AG04449 (cell line): ENCODE results near the gene WWP2.
A peak's percentile ranks its signal among the peaks of the same experiment; 100 is the strongest.

Experiments used
- CTCF ChIA-PET: fragments of 350-600 bp; formaldehyde crosslinking; extraction: SDS; loops from one replicate; lab custom pipeline; 2021; ENCODE audit warnings: antibody characterized with exemption; lab: Yijun Ruan, JAX
- POLR2A ChIA-PET: fragments of 400-600, 350-600 bp; formaldehyde crosslinking; extraction: SDS; loops from one replicate; lab custom pipeline; 2020; ENCODE audit warnings: antibody characterized with exemption, inconsistent platforms; lab: Yijun Ruan, JAX
- DNase-seq: peaks from one replicate; pipeline ENCODE4 v3.0.0-alpha.2; 2010; ENCODE audit warnings: low read depth, low spot score
- H3K4me3 ChIP-seq: 2 replicates; pipeline ENCODE4 v1.5.1; 2011; ENCODE audit warnings: low read depth, mild to moderate bottlenecking, control low read depth, low read length
- TF ChIP-seq, protein P1 (sequence below): IDR thresholded peaks from one replicate; pipeline ENCODE4 v1.5.1; 2011; ENCODE audit warnings: mild to moderate bottlenecking, moderate library complexity, low read length, control low read depth, inconsistent platforms; ENCODE audit not compliant: insufficient read depth; ENCODE audit errors: missing control alignments

Gene WWP2

DNA sequence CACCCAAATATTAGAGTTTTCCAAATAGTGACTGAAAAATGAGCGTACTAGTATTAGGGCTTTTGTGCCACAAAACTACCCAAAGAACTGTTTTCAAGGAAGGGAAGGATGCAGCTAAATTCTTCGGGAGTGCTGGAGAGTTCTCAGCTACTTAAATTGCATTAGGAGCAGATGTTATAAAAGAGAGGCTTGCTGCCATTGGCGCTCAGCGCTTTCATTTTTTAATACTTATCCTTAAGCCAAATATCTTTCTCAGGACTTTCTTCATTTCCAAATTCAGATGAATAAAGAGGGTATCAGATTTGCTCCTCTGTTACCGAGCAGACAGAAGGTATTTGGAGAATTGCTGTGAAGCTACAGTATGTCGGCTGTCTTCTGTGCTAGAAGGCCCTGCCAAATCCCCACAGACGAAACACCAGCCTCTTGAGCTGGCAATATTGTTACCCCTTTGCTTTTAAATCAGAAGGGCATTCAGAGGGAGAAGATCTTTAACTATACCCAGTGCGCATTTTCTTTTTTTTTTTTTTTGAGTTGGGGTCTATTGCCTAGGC lies 141.8 kb downstream of the WWP2 start:
- ChIA-PET POLR2A (no interaction called here), CTCF (interaction anchor here (0.9 to 7.0 kb wide), 2 partner anchors 14 to 26 kb away, joined by 4 to 50 read pairs; no protein-coding TSS in a partner anchor)
- TF ChIP-seq, protein P1, sequence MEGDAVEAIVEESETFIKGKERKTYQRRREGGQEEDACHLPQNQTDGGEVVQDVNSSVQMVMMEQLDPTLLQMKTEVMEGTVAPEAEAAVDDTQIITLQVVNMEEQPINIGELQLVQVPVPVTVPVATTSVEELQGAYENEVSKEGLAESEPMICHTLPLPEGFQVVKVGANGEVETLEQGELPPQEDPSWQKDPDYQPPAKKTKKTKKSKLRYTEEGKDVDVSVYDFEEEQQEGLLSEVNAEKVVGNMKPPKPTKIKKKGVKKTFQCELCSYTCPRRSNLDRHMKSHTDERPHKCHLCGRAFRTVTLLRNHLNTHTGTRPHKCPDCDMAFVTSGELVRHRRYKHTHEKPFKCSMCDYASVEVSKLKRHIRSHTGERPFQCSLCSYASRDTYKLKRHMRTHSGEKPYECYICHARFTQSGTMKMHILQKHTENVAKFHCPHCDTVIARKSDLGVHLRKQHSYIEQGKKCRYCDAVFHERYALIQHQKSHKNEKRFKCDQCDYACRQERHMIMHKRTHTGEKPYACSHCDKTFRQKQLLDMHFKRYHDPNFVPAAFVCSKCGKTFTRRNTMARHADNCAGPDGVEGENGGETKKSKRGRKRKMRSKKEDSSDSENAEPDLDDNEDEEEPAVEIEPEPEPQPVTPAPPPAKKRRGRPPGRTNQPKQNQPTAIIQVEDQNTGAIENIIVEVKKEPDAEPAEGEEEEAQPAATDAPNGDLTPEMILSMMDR, result no peak
- no peak for DNase-seq
- no peak overlapping the region for H3K4me3 ChIP-seq

DNA sequence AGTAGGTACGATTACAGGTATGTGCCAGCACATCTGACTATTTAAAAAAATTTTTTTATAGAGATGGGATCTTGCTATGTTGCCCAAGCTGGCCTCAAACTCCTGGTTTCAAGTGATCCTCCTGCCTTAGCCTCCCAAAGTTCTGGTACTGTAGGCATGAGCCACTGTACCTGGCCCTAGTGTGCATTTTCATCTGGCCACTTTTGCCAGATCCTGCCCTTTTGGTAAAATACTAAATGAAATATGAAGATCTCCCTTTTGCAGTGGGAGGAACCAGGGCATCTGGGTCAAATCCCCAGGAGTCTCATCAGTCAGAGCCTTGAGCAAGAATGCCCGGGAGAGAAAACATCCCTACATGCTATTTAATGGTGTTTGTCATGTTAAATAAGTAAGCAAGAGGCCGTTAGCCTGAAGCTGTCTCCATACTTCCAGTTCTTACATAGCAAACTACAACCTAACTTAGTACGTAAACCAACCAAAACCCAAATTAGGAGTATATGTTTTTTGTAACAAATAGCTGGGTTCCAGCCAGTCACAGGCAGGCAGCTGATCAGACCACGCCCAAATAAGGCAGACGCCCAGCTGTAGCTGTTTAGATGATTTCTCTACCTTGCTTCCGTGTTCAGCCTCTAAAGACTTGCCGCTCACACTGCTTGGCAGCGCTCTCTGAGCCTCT lies 142.5 kb downstream of the WWP2 start:
- ChIA-PET CTCF (interaction anchor here (0.9 to 7.0 kb wide), 3 partner anchors 9 to 25 kb away, joined by 4 to 50 read pairs (median 6); no protein-coding TSS in a partner anchor), POLR2A (no interaction called here)
- no peak overlapping the region for H3K4me3 ChIP-seq
- TF ChIP-seq, protein P1, result no peak
- no peak for DNase-seq

DNA sequence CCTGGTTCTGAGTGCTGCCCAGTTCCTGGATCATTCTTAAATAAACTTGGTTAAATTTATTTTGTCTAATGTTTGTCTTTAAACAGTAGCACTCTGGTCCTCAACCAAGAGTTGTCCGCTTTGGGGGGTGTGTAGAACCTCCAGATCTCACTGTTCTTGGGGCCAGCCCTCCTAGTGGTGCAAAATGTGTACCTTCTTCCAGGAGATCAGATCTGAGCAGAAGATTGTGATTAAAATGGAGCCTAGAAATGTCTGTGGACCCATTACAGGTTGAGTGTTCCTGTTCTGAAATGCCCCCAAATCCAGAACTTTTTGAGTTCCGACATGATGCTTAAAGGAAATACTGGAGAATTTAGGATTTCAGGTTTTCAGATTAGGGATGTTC lies 143.0 kb downstream of the WWP2 start:
- no peak for DNase-seq
- TF ChIP-seq, protein P1, result no peak
- H3K4me3 ChIP-seq, result no peak overlapping the region
- CTCF ChIA-PET, result interaction anchor here (1.7 to 7.0 kb wide), 3 partner anchors 9 to 109 kb away, joined by 6 to 50 read pairs (median 13); no protein-coding TSS in a partner anchor
- POLR2A ChIA-PET, result no interaction called here

DNA sequence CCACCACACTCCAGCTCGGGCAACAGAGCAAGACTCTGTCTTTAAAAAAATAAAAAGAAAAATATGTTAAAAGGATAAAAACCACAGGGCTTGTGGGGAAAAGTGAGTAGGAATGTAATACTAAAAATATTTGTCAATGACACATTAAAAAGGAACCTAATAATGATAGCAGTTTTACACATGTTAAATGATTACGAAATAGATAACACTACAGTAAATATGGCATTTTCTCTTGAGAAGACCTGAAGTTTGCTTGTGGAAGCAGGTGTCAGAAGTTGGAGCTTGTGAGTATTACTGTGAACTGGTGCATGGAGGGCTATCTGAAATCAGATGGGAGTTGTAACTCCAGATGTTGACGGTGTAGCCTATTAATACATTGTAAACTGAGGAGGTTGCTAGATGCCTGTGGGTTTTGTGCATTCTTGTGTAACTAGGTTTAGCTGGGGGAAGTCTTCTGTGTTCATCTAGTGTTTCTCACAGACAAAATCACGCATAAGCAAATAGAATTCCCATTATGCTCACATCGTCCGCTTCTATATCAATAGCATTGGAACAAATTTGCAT lies 144.8 kb downstream of the WWP2 start:
- TF ChIP-seq, protein P1, result no peak
- peak; percentile 59 for DNase-seq
- ChIA-PET CTCF (interaction anchor here (0.8 to 7.0 kb wide), 3 partner anchors 23 to 153 kb away, joined by 3 to 50 read pairs (median 13); no protein-coding TSS in a partner anchor), POLR2A (interaction anchor here (0.6 to 0.8 kb wide), 2 partner anchors 18 to 56 kb away, joined by 3 to 5 read pairs; no protein-coding TSS in a partner anchor)
- no peak overlapping the region for H3K4me3 ChIP-seq

DNA sequence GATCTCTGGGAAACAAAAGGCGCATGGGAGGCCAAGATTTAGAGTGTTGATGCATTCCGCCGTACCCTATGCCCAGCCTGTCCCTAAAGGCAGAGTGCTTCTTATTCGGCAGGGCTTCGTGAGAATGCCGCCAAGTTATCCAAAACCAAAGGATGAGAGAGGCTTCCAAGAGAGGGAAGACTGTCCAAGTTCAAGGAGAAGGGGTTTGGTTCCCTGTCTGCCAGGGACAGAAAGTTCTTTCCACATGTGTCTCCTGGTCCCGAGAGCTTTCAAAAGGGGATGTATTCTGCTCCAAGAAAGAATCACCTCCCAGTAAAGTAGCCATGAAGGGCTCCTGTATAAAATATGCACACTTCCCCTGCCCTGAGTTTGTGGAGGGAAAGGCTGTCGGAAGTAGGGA lies 146.9 kb downstream of the WWP2 start:
- CTCF ChIA-PET, result interaction anchor here (1.6 to 7.0 kb wide), 3 partner anchors 8 to 112 kb away, joined by 6 to 50 read pairs (median 13); no protein-coding TSS in a partner anchor
- TF ChIP-seq, protein P1, result no peak

DNA sequence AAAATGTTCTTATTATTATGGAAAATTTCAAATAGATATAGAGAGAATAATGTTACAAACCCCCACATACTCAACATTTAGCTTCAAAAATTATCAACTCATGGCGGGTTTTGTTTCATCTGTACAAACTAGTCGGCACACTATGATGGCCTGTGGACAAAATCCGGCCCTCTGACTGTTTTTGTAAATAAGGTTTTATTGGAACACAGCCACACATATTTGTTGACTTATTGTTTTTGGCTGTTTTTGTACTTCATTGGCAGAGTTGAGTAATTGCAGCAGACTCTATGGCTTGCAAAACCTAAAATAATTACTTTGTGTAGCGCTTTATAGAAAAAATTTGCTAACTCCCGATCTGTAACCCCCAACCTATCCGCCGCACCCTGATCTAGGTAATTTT lies 147.6 kb downstream of the WWP2 start:
- DNase-seq, result no peak
- ChIA-PET CTCF (interaction anchor here (1.7 kb wide), 1 partner anchor 113 kb away, joined by 6 read pairs; no protein-coding TSS in a partner anchor), POLR2A (no interaction called here)
- H3K4me3 ChIP-seq, result no peak overlapping the region
- TF ChIP-seq, protein P1, result no peak

More for the DNA sequence above, 146.9 kb downstream of the WWP2 start:
- POLR2A ChIA-PET, result no interaction called here
- DNase-seq, result no peak
- no peak overlapping the region for H3K4me3 ChIP-seq
